Measurements from ENCODE around the gene PRR22. TPM values are rescaled to one million over a fixed set of nuclear protein-coding genes. Genes with fewer than 3 reads are reported as not detected.
"Not testable (repeated sequence)": the region's sequence is repeated elsewhere in the genome, so short reads cannot be mapped to it uniquely, and the experiment has no call there.

PRR22 gene
- total and polyA plus RNA-seq, 3 experiments from 2014 or later = 0.15 to 8.6 (median 8.2) TPM

DNA sequence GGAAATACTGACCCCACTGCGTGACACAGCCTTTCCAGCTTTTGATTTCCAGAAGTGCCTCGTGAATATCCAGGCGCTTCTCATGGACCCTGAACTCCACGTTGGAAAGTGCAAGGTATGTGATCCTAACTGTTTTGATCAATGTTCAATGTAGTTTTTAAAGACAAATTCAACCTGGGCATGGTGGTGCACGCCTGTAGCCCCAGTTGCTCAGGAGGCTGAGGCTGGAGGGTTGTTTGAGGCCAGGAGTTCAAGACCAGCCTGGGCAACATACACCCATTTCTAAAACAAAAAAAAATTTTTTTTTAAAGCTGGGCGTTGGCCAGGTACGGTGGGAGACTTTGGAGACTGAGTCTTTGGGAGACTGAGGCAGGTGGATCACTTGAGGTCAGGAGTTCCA, 32.8 kb downstream of the PRR22 start:
- Histone ChIP-seq H3K4me3 (ENCODE audit: low read length) (no peak overlapping the region), H3K27ac (ENCODE audit: low read depth, low read length) (no peak overlapping the region), H3K36me3 (ENCODE audit: insufficient read depth, low read length) (no peaks in the 10 kb centered on the region), H3K27me3 (ENCODE audit: insufficient read depth, low read length, poor library complexity, severe bottlenecking) (no peaks in the 10 kb centered on the region), H3K9me3 (ENCODE audit: low read length) (no peaks in the 10 kb centered on the region), H3K4me1 (ENCODE audit: insufficient read depth, low read length) (no peaks in the 10 kb centered on the region)
- Mint-ChIP-seq H3K27ac (no peak overlapping the region), H3K27me3 (peaks cover 8 to 16% of the 10 kb centered on the region in 2 donors), H3K4me3 (no peak overlapping the region), H3K4me1 (no peaks in the 10 kb centered on the region), H3K9me3 (no peaks in the 10 kb centered on the region), H3K36me3 (no peaks in the 10 kb centered on the region)
- CTCF ChIA-PET = no interaction called here
- POLR2A ChIA-PET = no interaction called here
- DNase-seq = no peak

DNA sequence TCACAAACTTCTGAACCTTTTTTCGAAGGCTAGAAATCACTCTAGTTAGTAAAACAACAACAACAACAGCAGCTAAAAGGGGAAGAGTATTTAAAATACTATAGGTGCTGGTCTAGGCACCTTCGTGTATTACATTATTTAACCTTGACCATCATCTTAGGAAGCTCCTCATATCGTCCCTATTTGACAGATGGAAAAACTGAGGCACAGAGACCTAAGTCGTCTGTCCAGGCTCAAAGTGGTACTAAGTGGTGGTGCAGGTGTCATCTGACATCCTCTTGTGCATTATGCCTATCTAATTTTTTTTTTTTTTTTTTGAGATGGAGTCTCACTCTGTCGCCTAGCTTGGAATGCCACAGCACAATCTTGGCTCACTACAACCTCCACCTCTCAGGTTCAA, 35.0 kb downstream of the PRR22 start:
- no peaks in the 10 kb centered on the region for H3K4me1 Mint-ChIP-seq
- ChIA-PET POLR2A (no interaction called here), CTCF (interaction anchor here (1.1 kb wide), 1 partner anchor 29 kb away, joined by 4 read pairs; the partner anchor contains the start of gene CATSPERD)
- peaks cover 6 to 16% of the 10 kb centered on the region in 2 donors for H3K27me3 Mint-ChIP-seq
- Histone ChIP-seq H3K9me3 (ENCODE audit: low read length) (no peaks in the 10 kb centered on the region), H3K4me1 (ENCODE audit: insufficient read depth, low read length) (no peaks in the 10 kb centered on the region), H3K27me3 (ENCODE audit: insufficient read depth, low read length, poor library complexity, severe bottlenecking) (no peaks in the 10 kb centered on the region), H3K27ac (ENCODE audit: low read depth, low read length) (no peak overlapping the region), H3K36me3 (ENCODE audit: insufficient read depth, low read length) (no peaks in the 10 kb centered on the region), H3K4me3 (ENCODE audit: low read length) (no peak overlapping the region)
- no peak for DNase-seq
- no peak overlapping the region for H3K4me3 Mint-ChIP-seq
- H3K36me3 Mint-ChIP-seq = no peaks in the 10 kb centered on the region
- no peak overlapping the region for H3K27ac Mint-ChIP-seq
- no peaks in the 10 kb centered on the region for H3K9me3 Mint-ChIP-seq

DNA sequence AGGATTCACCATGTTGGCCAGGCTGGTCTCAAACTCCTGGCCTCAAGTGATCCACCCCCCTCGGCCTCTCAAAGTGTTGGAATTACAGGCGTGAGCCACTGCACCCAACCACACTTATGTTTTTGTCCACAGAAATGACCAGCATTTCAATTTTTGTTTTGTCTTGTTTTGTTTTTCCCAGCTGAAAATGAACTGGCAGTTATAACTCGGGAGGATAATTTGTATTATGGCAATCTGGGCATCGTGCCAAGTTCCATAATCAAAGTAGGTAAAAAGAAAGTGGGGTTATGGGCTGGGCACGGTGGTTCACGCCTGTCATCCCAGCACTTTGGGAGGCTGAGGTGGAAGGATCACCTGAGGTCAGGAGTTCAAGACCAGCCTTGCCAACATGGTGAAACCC, 35.6 kb downstream of the PRR22 start:
- CTCF ChIA-PET = interaction anchor here (1.1 kb wide), 1 partner anchor 28 kb away, joined by 4 read pairs; the partner anchor contains the start of gene CATSPERD

DNA sequence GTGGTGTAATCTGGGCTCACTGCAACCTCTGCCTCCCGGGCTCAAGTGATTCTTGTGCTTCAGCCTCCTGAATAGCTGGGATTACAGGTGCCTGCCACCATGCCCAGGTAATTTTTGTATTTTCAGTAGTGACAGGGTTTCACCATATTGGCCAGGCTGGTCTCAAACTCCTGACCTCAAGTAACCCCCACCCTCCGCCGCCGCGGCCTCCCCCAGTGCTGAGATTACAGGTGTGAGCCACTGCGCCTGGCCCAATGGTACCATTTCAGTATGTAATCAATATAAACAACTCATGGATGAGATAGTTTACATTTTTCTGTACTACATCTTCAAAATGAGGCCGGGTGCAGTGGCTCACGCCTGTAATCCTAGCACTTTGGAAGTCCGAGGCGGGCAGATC, 39.5 kb downstream of the PRR22 start:
- H3K36me3 ChIP-seq (ENCODE audit: insufficient read depth, low read length); H3K36me3 Mint-ChIP-seq; H3K27ac Mint-ChIP-seq; H3K4me3 Mint-ChIP-seq; H3K9me3 Mint-ChIP-seq; H3K27me3 ChIP-seq (ENCODE audit: insufficient read depth, low read length, poor library complexity, severe bottlenecking); POLR2A ChIA-PET; CTCF ChIA-PET; H3K4me3 ChIP-seq (ENCODE audit: low read length); H3K4me1 ChIP-seq (ENCODE audit: insufficient read depth, low read length); DNase-seq; H3K4me1 Mint-ChIP-seq; H3K27ac ChIP-seq (ENCODE audit: low read depth, low read length); H3K9me3 ChIP-seq (ENCODE audit: low read length): not testable (repeated sequence)
- peaks cover 3 to 14% of the 10 kb centered on the region in 2 donors for H3K27me3 Mint-ChIP-seq

More for the DNA sequence above, 35.6 kb downstream of the PRR22 start:
- H3K36me3 Mint-ChIP-seq; H3K4me1 ChIP-seq (ENCODE audit: insufficient read depth, low read length); POLR2A ChIA-PET; H3K27me3 ChIP-seq (ENCODE audit: insufficient read depth, low read length, poor library complexity, severe bottlenecking); H3K4me1 Mint-ChIP-seq; H3K4me3 Mint-ChIP-seq; H3K4me3 ChIP-seq (ENCODE audit: low read length); H3K36me3 ChIP-seq (ENCODE audit: insufficient read depth, low read length); H3K27ac ChIP-seq (ENCODE audit: low read depth, low read length); DNase-seq; H3K9me3 ChIP-seq (ENCODE audit: low read length); H3K9me3 Mint-ChIP-seq; H3K27ac Mint-ChIP-seq: not testable (repeated sequence)
- H3K27me3 Mint-ChIP-seq = peaks cover 6 to 13% of the 10 kb centered on the region in 2 donors

DNA sequence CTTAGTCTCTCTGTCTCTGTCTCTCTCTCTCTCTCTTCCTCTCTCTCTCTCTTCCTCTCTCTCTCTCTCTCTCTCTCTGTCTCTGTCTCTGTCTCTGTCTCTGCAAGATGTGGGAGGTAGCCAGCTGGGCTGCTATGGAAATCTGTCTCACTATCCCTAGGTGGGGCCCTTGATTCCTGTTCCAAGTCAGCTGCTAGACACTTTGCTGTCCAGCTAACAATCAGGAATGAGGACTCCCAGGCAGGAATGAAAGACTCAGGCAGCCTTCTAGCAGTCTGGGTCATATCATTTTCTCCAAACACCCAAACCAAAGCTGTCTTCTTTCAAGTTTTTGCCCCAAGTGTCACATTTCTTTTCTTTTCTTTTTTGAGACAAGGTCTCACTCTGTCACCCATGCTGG, 40.9 kb downstream of the PRR22 start:
- Mint-ChIP-seq H3K36me3 (peaks cover 0 to 2% (median 0%) of the 10 kb centered on the region in 3 donors), H3K9me3 (no peaks in the 10 kb centered on the region), H3K27ac (no peak overlapping the region), H3K4me1 (no peaks in the 10 kb centered on the region), H3K27me3 (peaks cover 6 to 10% of the 10 kb centered on the region in 2 donors), H3K4me3 (no peak overlapping the region)
- Histone ChIP-seq H3K27ac (ENCODE audit: low read depth, low read length) (no peak overlapping the region), H3K4me1 (ENCODE audit: insufficient read depth, low read length) (no peaks in the 10 kb centered on the region), H3K27me3 (ENCODE audit: insufficient read depth, low read length, poor library complexity, severe bottlenecking) (no peaks in the 10 kb centered on the region), H3K36me3 (ENCODE audit: insufficient read depth, low read length) (no peaks in the 10 kb centered on the region), H3K9me3 (ENCODE audit: low read length) (no peaks in the 10 kb centered on the region), H3K4me3 (ENCODE audit: low read length) (no peak overlapping the region)
- CTCF ChIA-PET = no interaction called here
- DNase-seq = no peak
- POLR2A ChIA-PET = no interaction called here

DNA sequence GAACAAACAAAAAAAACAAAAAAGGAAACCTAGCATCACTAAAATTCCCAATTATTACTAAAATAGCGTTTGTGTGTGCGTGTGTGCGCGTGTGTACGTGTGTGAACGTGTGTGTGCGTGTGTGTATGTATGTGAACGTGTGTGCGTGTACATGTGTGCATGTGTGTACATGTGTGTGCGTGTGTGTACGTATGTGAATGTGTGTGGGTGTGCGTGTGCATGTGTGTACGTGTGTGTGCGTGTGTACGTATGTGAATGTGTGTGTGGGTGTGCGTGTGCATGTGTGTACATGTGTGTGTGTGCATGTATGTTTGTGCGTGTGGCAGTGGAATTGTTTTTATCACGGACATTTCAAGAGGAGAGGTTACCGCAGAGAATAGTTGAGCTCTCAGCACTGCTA, 42.5 kb downstream of the PRR22 start:
- Mint-ChIP-seq H3K27me3 (peaks cover 4 to 6% of the 10 kb centered on the region in 2 donors), H3K27ac (peak overlapping the region in 1 of 8 donors; percentile 72), H3K4me3 (no peak overlapping the region), H3K9me3 (no peaks in the 10 kb centered on the region), H3K4me1 (no peaks in the 10 kb centered on the region), H3K36me3 (peaks cover 0 to 2% (median 0%) of the 10 kb centered on the region in 3 donors)
- CTCF ChIA-PET = no interaction called here
- Histone ChIP-seq H3K27ac (ENCODE audit: low read depth, low read length) (no peak overlapping the region), H3K9me3 (ENCODE audit: low read length) (no peaks in the 10 kb centered on the region), H3K36me3 (ENCODE audit: insufficient read depth, low read length) (no peaks in the 10 kb centered on the region), H3K4me1 (ENCODE audit: insufficient read depth, low read length) (no peaks in the 10 kb centered on the region), H3K4me3 (ENCODE audit: low read length) (no peak overlapping the region), H3K27me3 (ENCODE audit: insufficient read depth, low read length, poor library complexity, severe bottlenecking) (no peaks in the 10 kb centered on the region)
- DNase-seq = no peak
- POLR2A ChIA-PET = no interaction called here

DNA sequence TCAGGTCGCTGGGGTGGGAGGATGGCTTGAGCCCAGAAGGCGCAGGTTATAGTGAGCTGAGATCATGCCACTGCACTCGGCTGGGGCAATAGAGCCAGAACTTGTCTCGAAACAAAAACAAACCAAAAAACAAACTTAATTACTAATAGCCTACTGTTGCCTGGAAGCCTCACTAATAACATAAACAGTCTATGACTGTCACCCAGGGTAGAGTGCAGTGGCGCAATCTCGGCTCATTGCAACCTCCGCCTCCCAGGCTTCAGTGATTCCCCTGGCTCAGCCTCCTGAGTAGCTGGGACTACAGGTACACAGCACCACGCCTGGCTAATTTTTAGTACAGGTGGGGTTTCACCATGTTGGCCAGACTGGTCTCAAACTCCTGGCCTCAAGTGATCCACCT, 46.1 kb downstream of the PRR22 start:
- H3K4me1 Mint-ChIP-seq = no peaks in the 10 kb centered on the region

DNA sequence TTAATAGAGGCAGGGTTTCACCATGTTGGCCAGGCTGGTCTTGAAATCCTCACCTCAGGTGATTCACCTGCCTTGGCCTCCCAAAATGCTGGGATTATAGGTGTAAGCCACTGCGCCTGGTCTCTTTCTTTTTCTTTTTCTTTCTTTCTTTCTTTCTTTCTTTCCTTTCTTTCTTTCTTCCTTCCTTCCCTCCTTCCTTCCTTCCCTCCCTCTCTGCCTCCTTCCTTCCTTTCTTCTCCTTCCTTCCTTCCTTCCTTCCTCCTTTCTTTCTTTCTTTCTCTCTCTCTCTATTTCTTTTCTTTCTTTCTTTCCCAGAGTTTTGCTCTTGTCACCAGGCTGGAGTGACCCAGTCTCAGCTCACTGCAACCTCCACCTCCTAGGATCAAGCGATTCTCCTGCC, 51.4 kb downstream of the PRR22 start:
- DNase-seq; H3K4me3 ChIP-seq (ENCODE audit: low read length); H3K4me3 Mint-ChIP-seq; H3K36me3 Mint-ChIP-seq; H3K9me3 Mint-ChIP-seq; POLR2A ChIA-PET; CTCF ChIA-PET; H3K27ac ChIP-seq (ENCODE audit: low read depth, low read length); H3K27me3 ChIP-seq (ENCODE audit: insufficient read depth, low read length, poor library complexity, severe bottlenecking); H3K4me1 Mint-ChIP-seq; H3K36me3 ChIP-seq (ENCODE audit: insufficient read depth, low read length); H3K9me3 ChIP-seq (ENCODE audit: low read length); H3K27ac Mint-ChIP-seq; H3K4me1 ChIP-seq (ENCODE audit: insufficient read depth, low read length): not testable (repeated sequence)
- peaks cover 9 to 12% of the 10 kb centered on the region in 2 donors for H3K27me3 Mint-ChIP-seq

More for the DNA sequence above, 46.1 kb downstream of the PRR22 start:
- ChIA-PET POLR2A (no interaction called here), CTCF (interaction anchor here (0.6 kb wide), 1 partner anchor 8 kb away, joined by 5 read pairs; no protein-coding TSS in a partner anchor)
- H3K9me3 Mint-ChIP-seq = no peaks in the 10 kb centered on the region
- peaks cover 0 to 1% (median 0%) of the 10 kb centered on the region in 3 donors for H3K36me3 Mint-ChIP-seq
- H3K36me3 ChIP-seq (ENCODE audit: insufficient read depth, low read length) = no peaks in the 10 kb centered on the region
- no peak overlapping the region for H3K4me3 Mint-ChIP-seq
- H3K27ac ChIP-seq (ENCODE audit: low read depth, low read length) = no peak overlapping the region
- no peak overlapping the region for H3K27ac Mint-ChIP-seq
- no peaks in the 10 kb centered on the region for H3K9me3 ChIP-seq (ENCODE audit: low read length)
- peaks cover 12 to 13% of the 10 kb centered on the region in 2 donors for H3K27me3 Mint-ChIP-seq
- DNase-seq = no peak
- no peak overlapping the region for H3K4me3 ChIP-seq (ENCODE audit: low read length)
- H3K4me1 ChIP-seq (ENCODE audit: insufficient read depth, low read length) = no peaks in the 10 kb centered on the region
- H3K27me3 ChIP-seq (ENCODE audit: insufficient read depth, low read length, poor library complexity, severe bottlenecking) = no peaks in the 10 kb centered on the region
